HG02938 (cell line): ENCODE results near the gene DNMT3A.
A peak's percentile ranks its signal among the peaks of the same experiment; 100 is the strongest.

ENCODE experiments used
- ATAC-seq: cut with Tn5 transposase; IDR thresholded peaks from one replicate; pipeline ENCODE4 v1.9.1; 2021; ENCODE audit warnings: mild to moderate bottlenecking, moderate library complexity; ENCODE audit not compliant: unreplicated experiment

DNMT3A gene

GRCh38 chr2:25307949-25308557, 33.7 kb downstream of the DNMT3A start:
- no peak for ATAC-seq

- ATAC-seq: no peak
Measured at GRCh38 chr2:25306777-25307368, 34.9 kb downstream of the DNMT3A start.

DNA sequence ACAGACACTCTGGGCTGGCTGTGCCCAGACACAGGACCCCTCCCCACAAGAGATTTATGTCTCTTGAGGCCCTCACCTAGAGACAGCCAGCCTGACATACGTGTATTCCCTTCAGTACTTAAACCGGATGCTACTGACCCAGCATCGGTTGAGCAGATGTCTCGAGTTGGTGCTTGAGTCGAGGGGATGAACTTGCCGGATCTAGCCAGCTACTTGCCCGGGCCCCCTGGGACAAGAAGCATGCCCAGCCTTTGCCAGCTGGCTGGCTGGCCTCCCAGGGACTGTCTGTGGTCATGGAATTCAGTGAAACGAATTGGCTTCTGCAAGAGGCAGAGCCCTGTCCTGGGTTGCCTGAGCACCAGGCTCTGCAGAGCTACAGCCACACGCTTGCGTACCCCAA, 36.0 kb downstream of the DNMT3A start:
- ATAC-seq: no peak

DNA sequence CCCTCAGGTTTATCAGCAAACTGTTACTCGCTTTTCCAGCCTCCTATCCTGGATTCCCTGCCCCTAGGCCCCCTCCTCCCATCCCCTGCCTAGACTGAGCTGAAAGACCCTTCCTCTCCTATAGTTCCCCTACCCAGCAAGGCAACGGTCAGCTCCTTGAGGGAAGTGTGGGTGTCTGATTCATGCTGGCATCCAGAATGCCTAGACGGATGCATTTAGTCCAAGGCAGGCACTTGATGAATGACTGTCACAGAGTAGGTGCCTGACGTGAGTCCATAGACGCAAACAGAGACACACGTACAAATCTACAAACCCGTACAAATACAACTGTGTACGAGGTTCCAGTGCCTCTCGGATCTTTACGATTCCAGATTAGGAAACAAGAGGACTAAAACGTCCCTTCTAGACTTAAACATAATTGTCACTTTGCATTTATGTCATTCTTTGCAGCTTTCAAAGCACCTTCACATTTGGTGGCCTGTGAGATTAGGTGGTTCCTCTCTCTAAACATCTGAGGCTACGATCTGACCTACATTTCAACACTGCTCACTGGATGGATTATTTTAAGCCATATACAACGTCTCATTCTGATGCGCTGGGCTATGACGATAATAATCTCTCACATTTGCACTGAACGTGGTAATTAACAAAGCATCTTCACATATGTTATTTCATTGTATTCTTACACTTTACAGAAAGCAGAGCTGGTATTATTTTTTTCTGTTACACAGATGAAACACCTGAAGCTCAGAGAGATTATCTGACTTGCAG, 36.7 kb downstream of the DNMT3A start:
- ATAC-seq: no peak

- ATAC-seq: no peak
Measured at GRCh38 chr2:25304321-25304720, 37.4 kb downstream of the DNMT3A start.

DNA sequence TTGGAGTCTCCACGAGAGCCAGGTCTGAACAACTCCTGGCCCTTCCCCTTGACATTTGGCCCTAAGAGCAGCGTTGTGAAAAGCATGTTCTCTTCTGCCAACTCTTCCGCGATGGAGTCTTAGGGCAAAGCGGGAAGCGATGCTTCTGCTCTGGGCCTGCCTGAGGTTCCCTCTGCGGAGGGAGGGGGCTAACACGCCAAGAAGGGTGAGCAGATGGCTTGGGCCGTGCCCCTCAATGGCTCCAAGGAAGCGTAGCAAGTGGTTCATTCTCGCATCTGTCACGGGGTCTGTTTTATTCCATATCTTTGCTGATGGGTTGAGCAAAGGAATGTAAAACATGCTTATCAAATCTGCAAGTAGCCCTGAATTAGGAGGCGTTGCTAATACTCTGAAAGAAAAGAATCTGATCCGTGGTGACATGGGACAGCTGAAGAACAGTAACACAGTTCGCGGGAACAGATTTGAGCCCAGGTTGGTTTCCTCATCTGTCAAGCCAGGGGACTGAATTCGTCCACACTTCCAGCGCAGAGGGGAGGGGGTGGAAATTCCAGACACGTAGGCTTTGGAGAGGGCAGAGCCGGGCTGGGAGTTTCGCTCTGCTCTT, 38.0 kb downstream of the DNMT3A start:
- no peak for ATAC-seq

DNA sequence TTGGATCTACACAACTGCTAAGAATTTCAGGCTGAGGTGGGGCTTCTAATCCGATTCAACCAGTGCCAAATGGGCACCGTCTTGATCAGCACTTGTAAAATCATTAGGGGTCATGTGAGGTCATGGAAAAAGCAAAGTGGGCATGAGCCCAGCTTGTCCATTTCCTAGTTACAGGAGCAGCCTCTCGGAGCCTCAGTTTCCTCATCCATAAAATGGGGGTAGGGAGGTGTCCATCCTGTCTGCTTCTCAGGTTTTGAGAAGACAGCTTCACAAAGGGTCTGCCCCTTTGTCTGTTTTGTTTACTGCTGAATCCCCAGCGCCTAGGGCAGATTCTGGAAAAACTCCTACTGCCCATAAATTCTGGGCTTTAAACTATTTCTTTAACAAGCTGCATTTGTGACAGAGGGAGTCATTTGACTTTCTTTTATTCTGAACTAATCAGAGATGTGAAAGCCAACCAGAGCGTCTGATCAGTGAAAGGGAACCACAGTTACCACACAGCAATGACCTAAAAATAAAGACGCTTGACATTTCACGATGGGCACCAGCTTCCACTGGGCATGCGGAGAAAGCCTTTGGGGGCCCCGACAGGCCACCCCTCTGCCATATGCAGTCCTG, 38.9 kb downstream of the DNMT3A start:
- ATAC-seq: no peak

GRCh38 chr2:25301453-25302352, 40.0 kb downstream of the DNMT3A start:
- ATAC-seq: peak; percentile 95

- ATAC-seq: no peak
Measured at GRCh38 chr2:25300001-25300400, 41.7 kb downstream of the DNMT3A start.

DNA sequence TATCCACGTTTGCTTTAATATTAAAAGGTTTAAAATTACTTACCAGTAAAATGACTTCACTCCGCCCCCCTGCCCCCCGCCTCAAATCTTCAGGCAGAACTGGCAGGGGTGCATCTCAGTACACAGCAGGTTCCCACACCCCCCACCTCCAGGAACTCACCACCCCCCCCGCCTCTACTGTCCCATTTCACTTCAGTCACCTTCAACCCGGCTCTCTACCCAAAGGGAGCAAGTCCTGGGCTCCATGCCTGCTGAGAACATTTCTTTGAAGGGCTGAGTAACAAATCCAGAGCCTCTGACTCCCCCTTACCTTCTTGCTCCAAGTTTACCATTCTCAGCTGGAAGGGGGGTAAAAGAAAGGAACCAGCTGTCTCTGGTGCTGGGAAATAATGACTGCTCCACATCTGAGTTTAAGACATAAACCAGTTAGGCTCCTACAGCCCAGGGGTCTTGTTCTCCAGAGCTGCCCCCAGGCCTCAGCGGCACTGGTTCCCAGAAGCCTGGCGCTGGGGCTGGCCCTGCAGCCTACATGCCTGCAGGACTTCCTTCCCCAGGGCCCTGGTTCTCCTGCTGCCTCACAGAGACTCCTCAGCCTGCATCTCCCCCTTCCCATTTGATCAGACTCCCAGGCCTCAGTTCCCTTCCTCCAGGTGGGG, 42.8 kb downstream of the DNMT3A start:
- no peak for ATAC-seq

- no peak for ATAC-seq
Measured at GRCh38 chr2:25297738-25298137, 44.0 kb downstream of the DNMT3A start.

DNA sequence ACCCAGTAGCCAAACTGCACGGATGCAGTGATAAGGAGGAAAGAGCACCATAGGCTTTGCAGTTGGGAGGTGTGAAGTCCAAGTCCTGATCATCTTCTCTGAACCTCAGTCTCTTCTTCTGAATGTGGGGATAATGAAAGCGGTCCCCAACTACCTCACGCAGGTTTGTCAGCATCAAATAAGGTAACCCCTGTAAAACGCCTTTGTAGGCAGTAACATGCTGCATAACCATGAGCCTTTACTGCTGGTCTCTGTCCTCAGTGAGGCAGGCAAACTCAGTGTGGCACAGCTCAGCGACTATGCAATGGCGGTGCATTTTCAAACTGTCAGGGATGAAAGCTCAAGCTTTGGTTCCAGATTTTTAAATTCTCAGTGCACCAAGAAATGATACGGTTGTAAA, 46.1 kb downstream of the DNMT3A start:
- ATAC-seq: no peak

DNA sequence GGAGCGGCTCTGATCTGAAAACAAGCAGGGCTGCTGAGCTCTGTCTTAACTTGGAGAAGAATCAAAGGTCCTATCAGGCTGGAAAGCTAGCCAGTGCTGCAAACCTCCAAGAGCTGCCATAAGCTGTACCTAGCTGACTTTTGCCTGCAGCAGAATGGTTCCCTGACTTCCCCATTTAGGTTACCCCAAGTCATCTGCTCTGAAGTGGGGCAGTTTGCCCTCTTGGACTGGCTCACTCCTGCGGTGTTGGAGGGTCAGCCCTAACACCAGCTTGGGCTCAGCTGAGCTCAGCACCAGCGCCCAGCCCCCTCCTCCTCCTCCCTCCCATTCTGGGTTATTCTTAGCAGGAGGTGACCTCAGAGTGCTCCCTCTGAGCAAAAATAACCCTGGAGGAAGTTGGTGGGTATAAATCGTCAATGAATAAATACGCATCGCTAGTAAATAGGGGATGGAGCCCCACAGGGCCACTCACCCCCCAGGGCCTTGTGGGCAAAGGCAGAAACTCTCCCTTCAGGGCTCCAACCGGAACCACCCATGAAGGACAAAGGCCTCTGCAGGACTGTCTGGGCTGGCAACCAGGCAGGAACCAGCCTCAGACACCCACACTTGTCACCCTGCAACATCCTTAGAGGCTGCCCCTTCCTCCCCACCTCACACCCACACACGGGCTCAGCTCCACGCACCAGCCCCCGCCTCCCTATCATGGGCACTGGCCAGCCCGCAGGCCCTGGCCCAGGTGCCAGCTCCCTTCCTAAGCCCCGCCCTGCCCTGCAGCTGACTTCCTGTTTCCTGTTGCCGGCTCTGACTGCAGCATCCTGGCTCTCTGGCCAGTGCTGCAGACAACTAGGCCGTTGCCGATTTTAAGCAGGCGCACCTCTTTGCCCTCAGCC, 46.9 kb downstream of the DNMT3A start:
- peak; percentile 81 for ATAC-seq

DNA sequence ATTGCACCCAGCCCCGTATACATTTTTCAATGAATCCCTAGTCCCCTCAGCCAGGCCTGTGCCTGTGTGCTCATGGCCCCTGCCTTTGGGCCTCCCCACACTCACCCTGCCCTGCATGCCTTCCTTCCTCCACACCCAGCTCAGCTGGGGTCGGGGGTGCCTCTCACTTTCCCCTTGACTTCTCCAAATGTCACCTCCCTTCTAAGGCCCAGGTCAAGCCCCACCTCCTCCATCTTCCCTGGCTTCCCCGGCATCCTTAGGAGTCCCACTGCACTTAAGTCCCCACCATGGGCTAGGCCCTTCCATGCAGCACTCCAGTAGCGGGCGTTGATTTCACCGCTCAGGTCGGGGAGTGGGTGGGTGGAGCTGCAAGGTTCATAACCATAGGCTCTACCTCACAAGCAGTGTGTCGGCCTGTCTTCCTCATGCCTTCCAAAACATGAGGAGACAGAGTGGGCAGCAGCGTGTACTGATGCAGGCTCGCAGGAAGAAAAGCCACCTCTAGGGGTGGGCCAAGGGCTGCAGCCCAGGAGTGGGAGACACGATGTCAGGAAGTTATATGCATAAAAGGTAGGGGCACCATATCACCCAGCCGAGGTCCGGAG, 47.7 kb downstream of the DNMT3A start:
- no peak for ATAC-seq

DNA sequence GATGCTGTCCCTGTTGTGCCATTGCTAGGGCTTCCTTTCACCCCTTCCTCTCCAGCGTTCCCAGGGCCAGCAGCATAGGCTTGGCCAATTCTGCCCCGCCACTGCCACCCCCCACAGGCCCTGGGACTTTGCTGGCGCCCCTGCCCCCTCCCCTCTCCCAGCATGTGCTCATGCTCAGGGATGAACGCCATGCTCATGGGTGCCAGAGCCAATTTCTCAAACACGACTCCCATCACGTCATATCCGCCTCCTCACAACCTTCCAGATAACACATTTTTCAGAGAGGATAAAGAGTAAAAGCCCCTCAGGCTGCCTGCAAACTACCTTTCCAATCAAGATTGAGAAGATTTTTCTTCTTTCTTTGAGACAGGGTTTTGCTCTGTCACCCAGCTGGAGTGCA, 48.6 kb downstream of the DNMT3A start:
- ATAC-seq: no peak

- no peak for ATAC-seq
Measured at GRCh38 chr2:25292408-25292807, 49.3 kb downstream of the DNMT3A start.

DNA sequence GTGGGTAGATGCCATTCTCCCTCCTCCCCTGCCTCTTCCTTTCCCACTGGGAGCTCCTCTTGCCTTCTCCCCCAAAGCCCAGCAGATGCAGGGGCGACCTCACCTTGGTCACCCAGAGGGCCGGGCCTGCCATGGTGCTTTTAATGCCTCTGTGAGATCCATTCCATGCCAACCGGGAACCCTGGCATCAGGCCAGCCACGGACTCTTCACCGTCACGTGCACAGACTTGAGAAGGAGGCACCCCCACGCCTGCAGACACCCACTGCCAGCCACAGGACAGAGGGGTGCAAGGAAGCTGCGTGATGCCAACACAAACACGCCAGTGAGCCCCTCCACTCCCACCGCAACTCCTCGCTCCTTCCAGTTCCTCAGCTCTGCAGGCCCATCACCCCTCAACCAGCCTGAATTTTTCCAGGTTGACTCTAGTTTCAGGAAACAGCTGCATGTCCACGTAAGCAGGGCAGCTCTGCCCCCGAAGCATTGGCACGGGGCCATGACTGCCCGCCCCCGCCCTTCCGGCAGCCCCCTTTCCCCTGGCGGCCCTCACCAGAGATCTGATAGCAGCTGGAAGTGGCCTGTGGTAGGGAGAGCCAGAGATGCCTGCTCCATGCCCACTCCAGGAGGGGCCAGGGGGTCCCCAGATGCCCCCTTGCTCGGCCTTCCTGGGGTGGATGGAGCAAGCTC, 50.8 kb downstream of the DNMT3A start:
- no peak for ATAC-seq
